Astrocyte of the cerebellum (primary cell): ENCODE measurements around the gene CTNNA3.

Experiments
- DNase-seq: peaks from one replicate; pipeline ENCODE4 v3.0.0-alpha.2; 2011; ENCODE audit warnings: low read depth
- H3K4me3 ChIP-seq: 2 replicates; pipeline ENCODE4 v1.5.1; 2011; ENCODE audit warnings: mild to moderate bottlenecking, low read depth, low read length, moderate library complexity
- in situ Hi-C: cut with HindIII; loops from 2 replicates; pipeline ENCODE4 v1.10.0; 2017; ENCODE audit warnings: low sequenced_read_pairs
- TF ChIP-seq, protein P1 (sequence below): IDR thresholded peaks from 2 replicates; pipeline ENCODE4 v1.5.1; 2012; ENCODE audit warnings: low read length, low read depth, moderate library complexity, mild to moderate bottlenecking; ENCODE audit errors: missing control alignments

Gene CTNNA3

DNA sequence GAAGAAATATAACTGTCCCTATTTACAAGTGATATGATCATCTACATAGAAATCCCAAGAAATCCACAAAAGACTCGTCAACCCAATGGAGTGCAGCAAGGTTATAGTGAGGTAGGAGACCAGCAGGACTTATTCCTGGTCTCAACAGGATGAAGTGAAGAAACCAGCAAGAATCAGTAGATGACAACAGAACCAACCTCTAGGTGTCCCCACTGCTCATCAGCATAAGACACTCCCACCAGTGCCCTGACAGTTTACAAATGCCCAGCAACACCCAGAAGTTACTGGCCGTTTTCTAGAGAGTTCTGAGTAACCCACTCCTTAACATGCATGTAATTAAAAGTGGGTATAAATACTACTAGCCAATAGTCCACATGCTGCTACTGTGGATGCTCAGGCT, 1240.7 kb downstream of the CTNNA3 start:
- TF ChIP-seq, protein P1, sequence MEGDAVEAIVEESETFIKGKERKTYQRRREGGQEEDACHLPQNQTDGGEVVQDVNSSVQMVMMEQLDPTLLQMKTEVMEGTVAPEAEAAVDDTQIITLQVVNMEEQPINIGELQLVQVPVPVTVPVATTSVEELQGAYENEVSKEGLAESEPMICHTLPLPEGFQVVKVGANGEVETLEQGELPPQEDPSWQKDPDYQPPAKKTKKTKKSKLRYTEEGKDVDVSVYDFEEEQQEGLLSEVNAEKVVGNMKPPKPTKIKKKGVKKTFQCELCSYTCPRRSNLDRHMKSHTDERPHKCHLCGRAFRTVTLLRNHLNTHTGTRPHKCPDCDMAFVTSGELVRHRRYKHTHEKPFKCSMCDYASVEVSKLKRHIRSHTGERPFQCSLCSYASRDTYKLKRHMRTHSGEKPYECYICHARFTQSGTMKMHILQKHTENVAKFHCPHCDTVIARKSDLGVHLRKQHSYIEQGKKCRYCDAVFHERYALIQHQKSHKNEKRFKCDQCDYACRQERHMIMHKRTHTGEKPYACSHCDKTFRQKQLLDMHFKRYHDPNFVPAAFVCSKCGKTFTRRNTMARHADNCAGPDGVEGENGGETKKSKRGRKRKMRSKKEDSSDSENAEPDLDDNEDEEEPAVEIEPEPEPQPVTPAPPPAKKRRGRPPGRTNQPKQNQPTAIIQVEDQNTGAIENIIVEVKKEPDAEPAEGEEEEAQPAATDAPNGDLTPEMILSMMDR, result no peak
- no peak overlapping the region for H3K4me3 ChIP-seq
- in situ Hi-C loops, result no loop called here
- DNase-seq, result no peak

DNA sequence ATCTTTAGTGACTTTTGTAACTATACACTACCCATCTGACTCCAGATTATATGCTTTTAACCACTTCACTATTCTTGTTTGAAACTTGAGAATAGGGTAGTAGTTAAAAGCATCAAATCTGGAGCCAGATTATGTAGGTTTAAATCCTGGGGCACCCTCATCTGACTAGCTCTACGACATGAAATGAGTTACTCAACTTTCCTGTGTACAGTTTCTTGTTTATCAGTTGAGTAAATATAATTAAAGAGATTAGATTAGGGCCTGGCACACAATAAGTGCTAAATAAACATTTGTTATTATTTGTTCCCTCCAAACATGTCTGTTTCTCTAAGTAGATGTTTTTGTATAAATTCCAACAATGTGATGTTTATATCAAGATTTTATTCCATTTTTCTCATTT, 1255.4 kb downstream of the CTNNA3 start:
- H3K4me3 ChIP-seq, result no peak overlapping the region
- TF ChIP-seq, protein P1, result no peak
- DNase-seq, result no peak
- in situ Hi-C loops, result no loop called here

DNA sequence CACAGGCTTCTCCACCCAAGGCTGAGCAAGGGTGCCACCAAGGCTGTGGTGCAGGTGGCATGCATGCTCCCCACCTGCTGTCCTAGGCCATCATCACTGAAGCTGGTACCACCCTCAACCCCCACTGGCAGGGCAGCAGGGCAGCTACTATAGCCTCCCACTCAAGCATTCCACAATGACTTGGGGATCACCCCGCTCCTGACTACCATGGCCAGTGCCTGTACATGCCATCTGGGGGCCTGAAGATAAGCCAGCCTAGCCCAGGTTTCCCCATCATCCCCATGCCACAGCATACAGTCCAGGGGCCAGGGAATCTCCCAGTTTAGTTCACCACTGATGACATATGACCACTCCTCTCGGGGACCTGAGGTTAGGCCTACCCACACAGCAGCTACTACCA, 1281.1 kb downstream of the CTNNA3 start:
- TF ChIP-seq, protein P1, result no peak
- in situ Hi-C loops, result no loop called here
- DNase-seq, result no peak
- H3K4me3 ChIP-seq, result no peak overlapping the region

DNA sequence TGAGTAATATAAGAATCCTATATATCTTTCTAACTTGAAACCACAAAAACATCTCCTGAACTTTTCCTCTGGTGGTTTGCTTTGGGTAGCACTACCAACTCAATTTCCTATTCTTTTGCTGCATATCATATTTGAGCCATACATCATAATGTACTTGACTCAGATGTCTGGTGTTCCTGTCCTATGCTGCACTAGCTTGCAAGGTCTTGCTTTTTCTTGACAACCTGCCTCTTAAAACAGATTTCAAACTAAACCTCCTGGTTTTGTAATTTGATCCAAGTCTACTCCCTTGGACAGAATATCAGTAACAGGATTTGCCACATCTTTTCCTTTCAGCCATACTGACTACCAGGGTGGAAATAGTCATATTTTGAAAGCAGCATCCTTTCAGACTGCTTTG, 1290.4 kb downstream of the CTNNA3 start:
- in situ Hi-C loops, result no loop called here
- TF ChIP-seq, protein P1, result no peak
- no peak overlapping the region for H3K4me3 ChIP-seq
- no peak for DNase-seq

DNA sequence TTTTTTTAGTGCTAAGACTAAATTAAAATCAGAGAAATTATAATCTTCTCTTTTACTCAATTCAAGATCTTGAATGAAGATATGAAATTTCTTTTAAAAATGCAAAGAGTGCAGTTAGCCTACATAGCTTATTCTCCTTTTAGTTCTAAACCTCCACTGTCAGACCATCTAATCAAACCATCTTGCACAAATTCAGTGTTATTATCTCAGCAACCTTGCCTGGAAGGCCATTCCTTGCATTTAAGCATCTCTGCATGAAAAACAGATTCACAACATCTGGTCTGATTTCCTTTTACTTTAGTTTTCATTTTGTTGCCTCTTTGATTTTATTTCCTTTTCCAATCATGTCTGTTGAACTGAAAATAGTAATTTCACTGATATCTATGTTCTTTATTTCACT, 1297.3 kb downstream of the CTNNA3 start:
- H3K4me3 ChIP-seq, result no peak overlapping the region
- in situ Hi-C loops, result no loop called here
- DNase-seq, result no peak
- TF ChIP-seq, protein P1, result no peak

DNA sequence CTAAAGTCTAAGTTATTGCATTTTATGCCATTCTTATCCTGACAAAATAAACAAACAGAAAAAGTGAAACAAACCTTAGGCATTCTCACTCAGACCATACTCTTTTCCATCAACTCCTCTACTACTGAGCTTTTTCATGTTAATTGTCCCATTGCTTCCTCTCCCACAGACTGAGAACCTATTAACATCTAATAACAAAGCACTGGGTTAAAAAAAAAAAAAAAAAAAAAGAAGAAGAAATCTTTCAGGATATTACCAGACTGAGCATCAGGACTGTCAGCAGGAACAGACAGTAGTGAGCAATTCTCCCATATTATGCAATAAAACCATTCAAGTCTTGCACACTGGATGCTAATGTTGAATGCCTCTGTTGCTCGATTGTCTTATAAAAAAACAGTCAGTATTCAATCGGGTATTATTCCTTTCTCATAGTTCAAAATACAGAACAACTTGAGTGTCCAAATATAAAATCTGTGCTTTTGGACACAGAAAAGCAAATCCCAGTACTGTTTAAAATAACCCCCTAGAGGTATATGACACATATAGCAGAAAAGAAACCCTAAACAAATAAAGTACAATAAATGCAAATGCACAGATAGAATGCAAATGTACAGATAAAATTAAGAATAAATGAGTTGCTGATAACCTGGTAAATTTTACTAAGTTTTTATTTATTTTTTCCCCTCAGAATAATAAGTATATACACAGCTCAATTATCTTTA, 1301.5 kb downstream of the CTNNA3 start:
- in situ Hi-C loops, result no loop called here
- TF ChIP-seq, protein P1, result no peak
- no peak for DNase-seq
- H3K4me3 ChIP-seq, result no peak overlapping the region
